ENCODE measurements around the gene SETDB2.

Gene SETDB2, protein sequence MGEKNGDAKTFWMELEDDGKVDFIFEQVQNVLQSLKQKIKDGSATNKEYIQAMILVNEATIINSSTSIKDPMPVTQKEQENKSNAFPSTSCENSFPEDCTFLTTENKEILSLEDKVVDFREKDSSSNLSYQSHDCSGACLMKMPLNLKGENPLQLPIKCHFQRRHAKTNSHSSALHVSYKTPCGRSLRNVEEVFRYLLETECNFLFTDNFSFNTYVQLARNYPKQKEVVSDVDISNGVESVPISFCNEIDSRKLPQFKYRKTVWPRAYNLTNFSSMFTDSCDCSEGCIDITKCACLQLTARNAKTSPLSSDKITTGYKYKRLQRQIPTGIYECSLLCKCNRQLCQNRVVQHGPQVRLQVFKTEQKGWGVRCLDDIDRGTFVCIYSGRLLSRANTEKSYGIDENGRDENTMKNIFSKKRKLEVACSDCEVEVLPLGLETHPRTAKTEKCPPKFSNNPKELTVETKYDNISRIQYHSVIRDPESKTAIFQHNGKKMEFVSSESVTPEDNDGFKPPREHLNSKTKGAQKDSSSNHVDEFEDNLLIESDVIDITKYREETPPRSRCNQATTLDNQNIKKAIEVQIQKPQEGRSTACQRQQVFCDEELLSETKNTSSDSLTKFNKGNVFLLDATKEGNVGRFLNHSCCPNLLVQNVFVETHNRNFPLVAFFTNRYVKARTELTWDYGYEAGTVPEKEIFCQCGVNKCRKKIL

DNA sequence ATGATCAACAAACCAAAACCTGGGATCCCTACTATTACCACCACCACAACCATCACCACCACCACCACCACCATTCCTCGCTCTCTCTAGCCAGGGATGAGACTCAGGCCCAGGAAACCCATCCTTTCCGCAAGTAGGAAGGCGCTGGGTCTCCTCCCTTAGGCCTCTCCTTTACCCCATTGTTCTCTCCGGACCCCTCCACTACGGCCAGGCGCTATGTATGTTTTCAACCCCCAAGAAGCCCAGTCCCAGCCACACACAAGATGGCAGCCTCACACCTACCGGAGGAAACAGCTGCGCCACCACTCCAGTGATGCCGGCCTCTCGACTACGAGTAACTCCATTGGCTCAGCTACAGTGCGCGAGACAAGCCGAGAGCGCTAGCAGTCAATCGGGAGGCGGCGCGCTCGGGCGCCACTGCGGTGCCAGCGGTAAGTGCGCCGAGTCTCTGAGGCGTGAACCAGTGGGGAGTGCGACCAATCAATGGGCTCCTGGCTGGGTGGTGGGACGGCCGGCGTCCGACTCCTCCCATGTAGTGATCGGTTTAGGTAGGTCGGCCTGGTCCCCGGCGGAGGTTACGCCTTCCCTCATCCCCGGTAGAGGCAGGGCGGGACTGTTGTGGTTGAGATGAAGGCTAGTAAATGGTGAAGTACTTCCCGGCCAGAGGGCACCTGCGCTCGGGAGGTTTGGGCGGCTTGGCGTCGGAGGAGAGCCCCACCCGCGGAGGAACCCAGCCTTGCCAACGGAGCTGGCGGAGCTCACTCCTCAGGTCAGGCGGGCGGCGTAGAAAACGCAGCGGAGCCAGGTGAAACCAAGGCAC, at the start of gene SETDB2, which contains the start of gene CAB39L:
Gene SETDB2 (plus strand): TSS at position 571 of the 820 bp plus-strand sequence. CDS start 7,620 bp downstream, outside the sequence.
Gene CAB39L (minus strand): TSS at position 361 of the 820 bp plus-strand sequence. CDS start 61,154 bp downstream, outside the sequence.
- DNase-seq (ENCODE audit: low spot score) = peak; percentile 98

DNA sequence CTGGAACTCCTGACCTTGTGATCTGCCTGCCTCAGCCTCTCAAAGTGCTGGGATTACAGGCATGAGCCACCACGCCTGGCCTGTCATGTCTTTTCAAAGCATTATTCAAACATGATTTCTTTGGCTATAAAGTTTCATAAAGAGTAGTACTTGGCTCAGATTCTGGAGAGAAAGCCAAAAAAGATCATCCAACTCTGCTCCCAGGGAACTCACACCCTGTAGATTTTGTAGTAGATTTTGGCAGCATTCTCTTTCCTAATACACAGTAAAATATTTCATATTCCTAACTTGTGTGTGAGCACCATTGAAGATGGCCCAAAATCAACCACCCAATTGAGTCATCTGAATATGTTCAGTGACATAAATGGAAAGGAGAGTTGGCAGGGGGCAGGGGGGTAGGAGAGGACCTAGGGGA, 48.6 kb upstream of the SETDB2 start:
- no peak for DNase-seq (ENCODE audit: low spot score)

DNA sequence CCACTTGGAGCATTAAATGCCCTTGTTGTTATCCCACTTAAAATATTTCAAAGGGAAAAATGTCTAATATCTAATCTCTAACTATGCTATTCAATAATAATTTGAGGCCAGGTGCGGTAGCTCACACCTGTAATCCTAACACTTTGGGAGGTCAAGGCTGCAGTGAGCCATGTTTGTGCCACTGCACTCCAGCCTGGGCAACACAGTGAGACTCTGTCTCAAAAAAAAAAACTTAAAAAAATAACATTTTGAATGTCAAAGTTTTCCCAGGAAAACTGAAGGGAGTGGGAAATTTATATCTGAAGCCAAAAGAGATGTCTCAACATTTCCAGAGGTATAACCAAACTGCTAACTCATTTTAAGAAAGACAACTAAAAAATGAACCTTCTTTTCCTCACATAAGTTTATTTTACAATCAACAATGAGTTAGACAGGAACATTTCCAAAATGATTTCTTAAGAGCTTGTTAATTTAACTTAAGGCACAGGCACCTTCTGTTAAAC, 48.1 kb upstream of the SETDB2 start:
- no peak for DNase-seq (ENCODE audit: low spot score)

DNA sequence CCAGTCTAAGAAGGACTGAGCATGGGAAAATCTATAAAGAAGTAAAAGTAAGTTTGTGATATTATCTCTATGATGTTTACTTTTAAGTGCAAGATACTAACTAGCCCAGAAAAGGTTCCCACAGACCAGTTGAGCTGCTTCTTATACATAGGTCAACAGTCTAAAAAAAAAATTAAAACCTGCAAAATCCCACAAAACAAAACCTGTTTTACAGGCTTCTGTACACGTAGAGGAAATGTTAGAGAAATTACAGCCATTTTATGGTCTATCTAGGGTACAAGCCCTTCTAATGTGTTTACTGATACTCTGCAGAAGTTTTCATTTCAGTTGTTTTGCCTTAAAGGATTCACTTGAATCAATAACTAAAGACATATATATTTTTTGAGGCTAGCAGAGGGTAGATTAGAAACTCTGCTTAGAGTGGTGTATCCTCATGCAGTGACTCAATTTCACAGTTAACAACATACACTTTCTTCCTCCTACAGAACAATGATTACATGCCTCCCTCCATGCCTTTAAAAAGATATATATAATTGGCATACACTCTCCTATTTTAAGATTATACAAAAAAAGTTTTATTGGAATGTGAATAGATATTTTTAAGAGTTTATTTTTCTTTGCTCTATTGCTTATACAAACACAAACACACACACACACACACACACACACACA, 44.1 kb upstream of the SETDB2 start:
- DNase-seq (ENCODE audit: low spot score) = peak; percentile 47

DNA sequence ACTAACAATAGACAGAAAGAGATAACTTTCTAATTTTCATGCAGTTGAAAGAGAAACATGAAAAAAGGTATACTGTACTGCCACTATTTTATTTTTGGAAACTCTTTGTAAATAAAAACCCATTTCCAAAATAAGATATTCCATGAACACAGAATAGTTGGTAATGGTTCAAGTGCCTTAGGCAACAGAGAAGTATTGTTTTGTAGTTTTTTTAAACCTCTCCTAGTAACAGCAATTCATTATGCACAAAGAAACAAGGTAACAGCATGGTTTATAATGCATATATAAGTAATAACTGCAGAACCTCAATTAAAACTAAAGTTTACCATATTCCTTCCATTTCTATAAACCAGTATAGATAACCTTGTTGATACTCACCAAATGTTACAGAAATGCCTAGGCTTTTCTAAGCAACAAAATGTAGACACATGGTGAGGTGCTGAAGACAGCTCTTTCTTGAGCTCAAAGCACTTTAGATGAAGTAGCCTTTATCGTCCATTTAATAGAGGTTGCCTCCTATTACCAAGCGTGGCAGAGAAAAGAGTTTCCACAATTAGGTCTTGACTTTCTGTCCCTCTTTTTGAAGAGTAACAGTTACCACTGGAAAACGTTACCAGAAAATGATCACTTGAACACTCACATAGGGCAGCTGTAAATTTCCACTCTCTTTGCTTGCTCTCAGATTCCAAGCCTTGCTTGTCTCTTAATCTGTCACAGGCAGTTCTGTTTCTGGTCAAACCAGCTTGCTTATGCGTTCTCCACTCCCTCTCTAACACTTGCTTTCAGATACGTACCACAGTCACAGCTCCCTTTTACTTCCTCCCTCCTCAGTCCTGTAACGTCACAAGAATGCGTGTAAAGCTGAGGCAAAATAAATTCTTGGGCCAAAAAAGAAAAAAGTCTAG, 43.1 kb upstream of the SETDB2 start:
- DNase-seq (ENCODE audit: low spot score) = peak; percentile 93

DNA sequence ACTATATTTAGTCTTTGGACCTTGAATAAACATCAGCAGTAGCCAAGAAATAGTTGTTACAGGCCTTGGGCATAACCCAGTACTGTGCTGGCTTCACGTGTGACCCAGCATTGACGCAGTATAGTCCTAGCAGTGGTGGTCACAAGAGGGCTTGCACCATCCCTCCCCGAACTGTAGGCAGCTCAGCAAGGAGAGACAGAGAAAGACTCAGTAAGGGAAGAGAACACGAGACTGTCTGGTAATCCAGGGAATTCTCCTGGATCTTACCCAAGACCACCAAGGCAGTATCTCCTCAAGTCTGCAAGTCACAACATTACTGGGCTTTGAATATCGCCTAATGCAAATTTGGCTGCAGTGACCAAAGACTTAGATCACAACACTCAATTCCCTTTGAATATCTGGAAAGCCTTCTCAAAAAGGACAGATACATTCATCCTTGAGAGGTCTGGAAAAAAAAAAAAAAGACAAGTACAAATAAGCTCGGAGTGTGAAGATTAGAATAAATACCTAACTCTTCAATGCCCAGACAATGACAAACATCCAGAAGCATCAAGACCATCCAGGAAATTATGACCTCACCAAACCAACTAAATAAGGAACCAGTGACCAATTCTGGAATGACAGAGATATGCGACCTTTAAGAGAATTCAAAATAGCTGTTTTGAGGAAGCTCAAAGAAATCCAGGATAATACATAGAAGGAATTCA, 39.9 kb upstream of the SETDB2 start:
- DNase-seq (ENCODE audit: low spot score) = no peak

DNA sequence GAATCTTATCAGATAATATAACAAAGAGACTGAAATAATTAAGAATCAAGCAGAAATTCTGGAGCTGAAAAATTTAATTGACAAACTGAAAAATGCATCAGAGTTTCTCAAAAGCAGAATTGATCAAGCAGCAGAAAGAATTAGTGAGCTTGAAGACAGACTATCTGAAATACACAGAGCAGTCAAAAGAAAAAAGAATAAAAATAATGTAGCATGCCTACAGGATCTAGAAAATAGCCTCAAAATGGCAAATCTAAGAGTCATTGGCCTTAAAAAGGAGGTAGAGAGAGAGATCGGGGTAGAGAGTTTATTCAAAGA, 39.4 kb upstream of the SETDB2 start:
- DNase-seq (ENCODE audit: low spot score) = no peak

DNA sequence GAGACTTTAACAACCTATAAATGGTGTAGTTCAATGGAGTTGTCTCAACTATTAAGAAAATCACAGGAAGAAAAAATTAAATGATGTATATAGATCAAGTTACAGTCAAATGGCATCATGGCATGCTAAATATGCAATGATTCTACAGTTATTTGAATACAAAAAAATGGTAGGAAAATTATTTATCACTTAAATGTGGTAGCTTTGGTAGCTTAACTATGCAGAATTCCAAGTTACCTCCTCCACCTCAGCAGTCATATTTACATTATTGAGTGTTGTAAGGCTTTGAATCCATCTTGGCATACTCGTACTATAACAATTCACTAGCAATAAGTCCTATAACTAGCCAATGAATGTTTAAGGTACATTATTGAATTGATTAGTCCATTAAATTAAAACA, 37.0 kb upstream of the SETDB2 start:
- no peak for DNase-seq (ENCODE audit: low spot score)

DNA sequence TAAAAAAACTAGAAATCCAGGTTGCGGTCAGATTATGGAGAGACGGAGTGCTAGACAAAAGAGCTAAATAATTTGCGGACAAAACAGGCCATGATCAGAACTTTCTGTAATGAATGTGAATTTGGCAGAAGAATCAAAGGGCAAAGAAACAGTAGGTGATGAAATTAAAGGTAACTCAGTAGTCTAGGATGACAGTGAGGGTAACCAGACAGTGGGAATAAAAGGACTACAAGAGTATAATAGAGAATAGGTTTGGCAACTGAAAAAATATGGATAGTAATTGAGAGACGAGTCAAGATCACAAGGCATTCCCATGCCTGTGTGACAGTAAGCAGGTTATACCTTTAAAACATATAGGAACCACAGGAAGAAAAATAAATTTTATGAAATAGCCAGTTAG, 36.1 kb upstream of the SETDB2 start:
- DNase-seq (ENCODE audit: low spot score) = no peak

DNA sequence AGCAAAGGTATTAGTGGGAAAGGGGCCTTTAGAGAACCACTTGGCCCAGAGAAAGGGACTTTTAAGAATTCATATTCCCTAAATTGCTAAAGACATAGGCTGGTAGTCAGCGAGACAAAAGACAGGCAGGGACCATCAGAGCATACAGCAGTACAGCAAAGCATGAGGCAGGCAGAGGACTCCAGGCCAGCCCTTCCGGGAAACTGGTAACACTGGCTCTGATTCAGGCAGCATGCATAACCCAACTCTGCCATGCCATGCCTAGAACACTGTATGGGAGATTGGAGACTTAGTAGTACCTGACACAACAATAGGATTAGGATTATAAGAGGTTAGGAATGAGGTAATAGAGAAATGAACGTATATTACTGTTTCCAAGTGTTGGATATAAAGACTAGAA, 35.1 kb upstream of the SETDB2 start:
- DNase-seq (ENCODE audit: low spot score) = no peak

DNA sequence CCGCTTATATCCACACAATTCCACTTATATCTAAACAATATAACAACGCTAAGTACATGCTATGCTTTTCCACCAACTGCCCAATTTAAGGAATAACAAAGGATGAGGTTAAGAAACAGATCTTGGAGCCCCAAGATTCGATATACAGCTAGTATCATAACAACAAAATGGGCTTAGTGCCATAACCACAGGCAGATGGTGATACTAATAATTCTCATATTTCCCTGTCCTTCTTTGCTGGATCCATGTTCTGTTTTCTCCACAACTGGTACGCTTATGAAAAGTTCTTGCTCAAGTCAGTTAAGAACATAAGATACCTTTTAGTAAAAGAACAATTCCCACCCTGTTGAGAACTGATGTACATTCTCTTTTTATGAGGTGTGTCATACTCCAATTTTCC, 34.1 kb upstream of the SETDB2 start:
- no peak for DNase-seq (ENCODE audit: low spot score)

DNA sequence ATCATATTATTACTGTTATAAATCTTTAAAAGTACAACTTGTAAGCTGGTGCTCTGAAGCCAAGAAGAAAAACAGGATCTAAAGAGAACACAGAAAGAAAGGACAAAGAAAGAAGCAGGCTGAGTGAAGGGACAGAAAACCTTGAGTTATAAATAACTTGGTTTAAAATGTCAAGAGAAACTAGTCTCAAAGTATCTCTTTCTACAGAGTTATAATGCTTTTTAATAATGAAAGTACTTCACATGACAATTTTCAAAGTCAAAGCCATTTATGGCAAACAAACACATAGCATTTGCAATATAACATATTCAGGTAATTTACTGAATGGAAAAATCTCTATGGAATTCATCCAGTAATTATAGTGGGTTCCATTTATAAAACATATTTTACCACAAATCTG, 33.6 kb upstream of the SETDB2 start:
- DNase-seq (ENCODE audit: low spot score) = no peak

DNA sequence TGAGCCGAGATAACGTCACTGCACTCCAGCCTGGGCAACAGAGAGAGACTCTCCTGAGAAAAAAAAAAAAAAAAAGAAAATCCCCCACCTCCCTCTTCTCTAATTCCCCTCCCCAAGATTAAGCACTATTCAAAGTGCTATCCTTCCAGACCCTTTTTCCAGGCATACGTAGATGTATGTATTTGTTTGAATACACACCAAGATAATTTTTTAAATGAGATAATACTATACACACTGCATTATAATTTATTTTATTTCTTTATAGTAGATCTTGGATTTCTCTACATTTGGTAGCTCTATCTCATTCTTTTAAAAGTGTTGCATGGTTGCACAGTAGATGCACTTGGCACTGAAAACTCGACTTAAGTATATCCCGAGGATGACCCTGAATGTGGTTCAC, 32.7 kb upstream of the SETDB2 start:
- DNase-seq (ENCODE audit: low spot score) = no peak

DNA sequence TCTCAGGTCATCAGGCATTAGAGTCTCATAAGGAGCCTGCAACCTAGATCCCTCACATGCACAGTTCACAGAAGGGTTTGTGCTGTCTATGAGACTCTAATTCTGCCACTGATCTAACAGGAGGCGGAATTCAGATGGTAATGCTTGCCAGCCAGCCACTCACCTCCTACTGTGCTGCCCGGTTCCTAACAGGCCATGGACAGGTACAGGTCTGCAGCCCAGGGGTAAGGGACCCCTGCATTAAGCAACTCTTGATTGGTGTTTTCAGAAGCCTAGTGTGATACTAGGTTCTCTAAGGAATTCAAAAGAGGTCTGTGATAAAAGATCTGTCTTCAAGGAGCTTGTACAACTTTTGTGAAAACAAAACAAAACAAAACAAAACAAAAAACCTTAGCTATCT, 31.3 kb upstream of the SETDB2 start:
- no peak for DNase-seq (ENCODE audit: low spot score)

DNA sequence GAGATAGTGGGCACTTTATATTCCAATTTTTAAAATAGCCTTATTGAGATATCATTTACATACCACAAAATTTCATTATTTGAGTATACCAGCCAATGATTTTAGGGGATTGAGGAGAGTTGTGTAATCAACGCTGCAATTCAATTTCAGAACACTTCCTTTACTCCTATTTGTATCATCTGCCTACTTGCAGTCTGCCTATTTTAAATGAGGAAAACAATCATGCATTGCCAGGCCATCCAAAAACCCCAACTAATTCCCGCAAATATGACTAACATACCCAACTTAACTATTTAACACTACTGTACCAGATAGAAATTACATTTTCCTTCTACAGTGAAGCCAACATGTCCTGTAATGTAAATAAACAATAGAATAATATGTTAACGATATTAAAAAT, 26.9 kb upstream of the SETDB2 start:
- DNase-seq (ENCODE audit: low spot score) = no peak

DNA sequence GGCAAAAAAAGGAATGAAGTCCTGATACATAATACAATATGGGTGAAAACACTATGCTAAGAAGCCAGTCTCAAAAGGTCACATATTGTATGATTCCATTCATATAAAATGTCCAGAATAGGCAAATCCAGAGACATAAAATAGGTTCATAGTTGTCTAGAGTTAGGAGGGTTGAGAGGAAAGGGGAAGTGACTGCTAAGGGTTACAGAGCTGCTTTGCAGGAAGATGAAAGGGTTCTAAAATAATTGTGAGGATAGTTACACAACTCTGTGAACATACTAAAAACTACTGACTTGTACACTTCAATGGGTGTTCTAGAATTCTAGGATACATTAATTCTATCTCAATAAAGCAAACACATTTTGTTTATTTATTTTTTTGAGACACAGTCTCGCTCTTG, 25.9 kb upstream of the SETDB2 start:
- DNase-seq (ENCODE audit: low spot score) = peak; percentile 48

DNA sequence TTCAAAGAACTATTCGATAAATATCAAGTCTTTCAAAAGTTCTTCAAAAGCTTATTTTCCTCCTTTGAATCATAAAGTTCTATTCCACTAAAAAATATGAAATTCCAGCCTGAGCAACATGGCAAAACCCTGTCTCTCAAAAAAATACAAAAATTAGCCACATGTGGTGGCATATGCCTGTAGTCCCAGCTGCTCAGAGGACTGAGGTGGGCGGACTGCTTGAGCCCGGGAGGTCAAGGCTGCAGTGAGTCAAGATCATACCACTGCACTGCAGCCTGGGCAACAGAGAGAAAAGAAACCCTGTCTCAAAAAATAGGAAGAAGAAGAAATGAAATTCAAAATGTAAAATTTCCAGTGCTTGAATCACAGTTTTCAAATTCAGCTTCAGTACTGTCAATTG, 24.8 kb upstream of the SETDB2 start:
- DNase-seq (ENCODE audit: low spot score) = no peak

DNA sequence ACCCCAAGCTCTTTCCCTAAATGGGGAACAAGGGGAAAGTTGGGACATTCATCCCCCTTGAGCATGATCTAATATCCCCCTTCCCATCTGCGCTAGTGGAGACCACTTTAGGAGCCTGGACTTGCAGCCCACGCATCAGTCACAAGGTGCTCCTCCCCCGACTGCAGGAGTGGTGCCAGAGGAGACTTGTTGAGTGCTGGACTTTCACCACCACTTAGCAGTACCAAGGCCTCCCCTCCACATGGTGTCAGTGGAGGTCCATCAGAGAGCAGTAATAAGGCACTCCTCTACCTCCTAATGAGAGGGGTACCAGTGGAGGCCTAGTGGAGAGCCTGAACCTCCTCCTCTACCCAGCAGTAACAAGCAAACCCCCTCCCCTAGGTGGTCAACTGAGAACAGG, 22.7 kb upstream of the SETDB2 start:
- peak; percentile 83 for DNase-seq (ENCODE audit: low spot score)

DNA sequence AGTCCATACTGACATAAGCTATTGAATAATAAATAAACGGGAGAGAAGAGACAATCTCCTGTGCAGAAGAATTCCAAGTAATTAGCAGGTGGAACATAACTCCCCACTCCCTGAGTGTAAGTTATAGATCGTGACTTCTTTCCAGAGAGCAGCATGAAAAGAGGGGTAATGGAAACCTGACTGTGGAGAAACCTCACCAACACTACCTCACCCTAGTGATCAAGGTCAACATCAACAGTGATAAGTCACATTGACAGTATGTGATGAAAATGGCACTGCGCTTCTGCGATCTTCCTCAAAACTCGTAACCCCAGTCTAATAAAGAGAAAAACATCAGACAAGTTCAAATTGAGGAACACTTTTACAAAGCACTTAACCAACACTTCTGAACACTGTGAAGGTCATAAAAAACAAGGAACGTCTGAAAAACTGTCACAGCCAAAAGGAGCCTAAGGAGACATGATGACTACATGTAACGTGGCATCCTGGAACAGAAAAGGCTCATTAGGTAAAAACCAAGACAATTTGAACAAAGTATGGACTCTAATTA, 20.0 kb upstream of the SETDB2 start:
- DNase-seq (ENCODE audit: low spot score) = no peak

Measured in NAMALWA (cell line).